ENCODE data around the gene KRTAP3-2. TPM values are rescaled to one million over a fixed set of nuclear protein-coding genes. Genes with fewer than 3 reads are reported as not detected.

The KRTAP3-2 gene
- total and polyA plus RNA-seq, 8 donors, result not detected

GRCh38 chr17:41024697-41025096 lies 25.0 kb upstream of the KRTAP3-2 start:
- WGBS, 5 donors, result 75 to 86% (median 85%) methylated on average over 3 of the region's 3 CpGs
- H3K36me3 ChIP-seq, result no peaks in the 10 kb centered on the region
- DNase-seq, result no peak
- H3K27ac ChIP-seq, result no peak overlapping the region
- TF ChIP-seq POLR2AphosphoS5 (IDR thresholded peaks at IDR 0.05) (no peak), CTCF (IDR thresholded peaks at IDR 0.05) (no peak), POLR2A (IDR thresholded peaks at IDR 0.05) (no peak), EP300 (IDR thresholded peaks at IDR 0.05) (no peak)
- no peaks in the 10 kb centered on the region for H3K4me1 ChIP-seq
- H3K9me3 ChIP-seq, result peaks cover 0 to 4% (median 0%) of the 10 kb centered on the region in 4 donors
- no peak overlapping the region for H3K4me3 ChIP-seq
- H3K27me3 ChIP-seq, result peaks cover 0 to 3% (median 0%) of the 10 kb centered on the region in 3 donors
- intact Hi-C loops (cut with DNase I; ENCODE audit: low total_unique reads), result no loop called here

- no peaks in the 10 kb centered on the region for H3K4me1 ChIP-seq
- no peak overlapping the region for H3K27ac ChIP-seq
- intact Hi-C loops (cut with DNase I; ENCODE audit: low total_unique reads), result no loop called here
- H3K27me3 ChIP-seq, result no peaks in the 10 kb centered on the region
- peaks cover 0 to 4% (median 0%) of the 10 kb centered on the region in 4 donors for H3K9me3 ChIP-seq
- TF ChIP-seq POLR2AphosphoS5 (IDR thresholded peaks at IDR 0.05) (no peak), POLR2A (IDR thresholded peaks at IDR 0.05) (no peak), CTCF (IDR thresholded peaks at IDR 0.05) (no peak), EP300 (IDR thresholded peaks at IDR 0.05) (no peak)
- no peak for DNase-seq
- H3K36me3 ChIP-seq, result no peaks in the 10 kb centered on the region
- H3K4me3 ChIP-seq, result no peak overlapping the region
These were observed 20.6 kb upstream of the KRTAP3-2 start for GRCh38 chr17:41020336-41020735.

- H3K9me3 ChIP-seq, result peaks cover 0 to 4% (median 0%) of the 10 kb centered on the region in 4 donors
- H3K4me3 ChIP-seq, result no peak overlapping the region
- WGBS, 5 donors, result 93 to 98% (median 94%) methylated on average over 3 of the region's 3 CpGs
- DNase-seq, result no peak
- no peak overlapping the region for H3K27ac ChIP-seq
- intact Hi-C loops (cut with DNase I; ENCODE audit: low total_unique reads), result no loop called here
- H3K4me1 ChIP-seq, result no peaks in the 10 kb centered on the region
- H3K27me3 ChIP-seq, result no peaks in the 10 kb centered on the region
- TF ChIP-seq CTCF (IDR thresholded peaks at IDR 0.05) (no peak), POLR2A (IDR thresholded peaks at IDR 0.05) (no peak), EP300 (IDR thresholded peaks at IDR 0.05) (no peak), POLR2AphosphoS5 (IDR thresholded peaks at IDR 0.05) (no peak)
- no peaks in the 10 kb centered on the region for H3K36me3 ChIP-seq
These were observed 19.7 kb upstream of the KRTAP3-2 start for GRCh38 chr17:41019415-41019814.

GRCh38 chr17:41018541-41018940 lies 18.8 kb upstream of the KRTAP3-2 start:
- TF ChIP-seq POLR2AphosphoS5 (IDR thresholded peaks at IDR 0.05), result no peak
- TF ChIP-seq EP300 (IDR thresholded peaks at IDR 0.05), result no peak
- TF ChIP-seq POLR2A (IDR thresholded peaks at IDR 0.05), result no peak
- no peak for TF ChIP-seq CTCF (IDR thresholded peaks at IDR 0.05)
- H3K27me3 ChIP-seq, result no peaks in the 10 kb centered on the region
- no peak overlapping the region for H3K4me3 ChIP-seq
- H3K9me3 ChIP-seq, result peaks cover 0 to 4% (median 0%) of the 10 kb centered on the region in 4 donors
- H3K27ac ChIP-seq, result no peak overlapping the region
- intact Hi-C loops (cut with DNase I; ENCODE audit: low total_unique reads), result no loop called here
- no peak for DNase-seq
- no peaks in the 10 kb centered on the region for H3K36me3 ChIP-seq
- 64 to 82% (median 78%) methylated on average over 3 of the region's 3 CpGs for whole genome bisulfite sequencing, 5 donors
- no peaks in the 10 kb centered on the region for H3K4me1 ChIP-seq
